Right forelimb (tissue), 1 donor: ENCODE measurements around the gene SRMS.

Source experiments
- DNase-seq: peaks from one replicate; pipeline ENCODE4 v3.0.0-alpha.2; 2018

Gene SRMS

GRCh38 chr20:63547725-63548480, at the start of gene SRMS:
Gene SRMS, minus strand, starts transcription at chr20:63547749. Its CDS starts 286 bp downstream, at chr20:63547463.
- DNase-seq, result no peak

GRCh38 chr20:63596423-63596822, 48.9 kb upstream of the SRMS start:
- DNase-seq, result no peak

GRCh38 chr20:63595416-63596127, 48.0 kb upstream of the SRMS start:
- no peak for DNase-seq

GRCh38 chr20:63594043-63594561, 46.6 kb upstream of the SRMS start:
- no peak for DNase-seq

GRCh38 chr20:63592661-63593060, 45.1 kb upstream of the SRMS start:
- no peak for DNase-seq

GRCh38 chr20:63591786-63592355, 44.3 kb upstream of the SRMS start:
- no peak for DNase-seq

- no peak for DNase-seq
Observed at GRCh38 chr20:63591147-63591533, 43.6 kb upstream of the SRMS start.

GRCh38 chr20:63590218-63591146, 42.9 kb upstream of the SRMS start:
- no peak for DNase-seq

GRCh38 chr20:63589261-63590217, 42.0 kb upstream of the SRMS start:
- DNase-seq, result no peak

- no peak for DNase-seq
Observed at GRCh38 chr20:63588641-63589041, 41.1 kb upstream of the SRMS start.

- no peak for DNase-seq
Observed at GRCh38 chr20:63587776-63588591, 40.4 kb upstream of the SRMS start.

GRCh38 chr20:63587256-63587655, 39.7 kb upstream of the SRMS start:
- DNase-seq, result no peak

- DNase-seq, result no peak
Observed at GRCh38 chr20:63586797-63587196, 39.2 kb upstream of the SRMS start.

GRCh38 chr20:63585616-63586565, 38.3 kb upstream of the SRMS start:
- DNase-seq, result no peak

GRCh38 chr20:63582382-63583063, 35.0 kb upstream of the SRMS start:
- no peak for DNase-seq

GRCh38 chr20:63580796-63581461, 33.4 kb upstream of the SRMS start:
- no peak for DNase-seq

- DNase-seq, result no peak
Observed at GRCh38 chr20:63579017-63579694, 31.6 kb upstream of the SRMS start.
